ENCODE results near the gene CWF19L1.
A peak's percentile ranks its signal among the peaks of the same experiment; 100 is the strongest.
"Not testable (repeated sequence)": the region's sequence is repeated elsewhere in the genome, so short reads cannot be mapped to it uniquely, and the experiment has no call there.

CWF19L1 gene

GRCh38 chr10:100267239-100268104, at the start of gene CWF19L1:
TSS of gene CWF19L1 (minus strand) at chr10:100267638. CDS start at chr10:100267593, 45 bp downstream.
- DNase-seq (ENCODE audit: low spot score) = peak; percentile 85

GRCh38 chr10:100315615-100316014, 48.2 kb upstream of the CWF19L1 start:
- no peak for DNase-seq (ENCODE audit: low spot score)

GRCh38 chr10:100311298-100311697, 43.9 kb upstream of the CWF19L1 start:
- no peak for DNase-seq (ENCODE audit: low spot score)

DNA sequence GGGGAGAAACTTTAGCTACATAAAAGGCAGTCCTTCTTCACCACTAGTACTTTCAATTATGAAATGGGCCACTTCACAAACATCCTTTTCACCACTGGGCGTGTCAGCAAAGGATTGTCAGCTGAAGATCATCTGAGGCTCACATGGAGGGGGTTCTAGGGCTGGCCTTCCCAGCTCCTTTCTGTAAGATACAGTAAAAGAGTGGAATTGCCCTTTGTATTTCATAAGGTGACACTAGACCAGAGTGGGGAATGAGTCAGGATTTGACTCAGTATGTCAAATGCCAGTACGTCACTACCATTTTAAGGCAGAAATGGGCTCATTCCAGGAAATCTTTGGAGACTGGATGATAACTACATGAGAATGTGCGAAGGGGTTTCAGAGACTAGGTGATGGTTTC, 40.2 kb upstream of the CWF19L1 start:
- no peak for DNase-seq (ENCODE audit: low spot score)

- DNase-seq (ENCODE audit: low spot score) = no peak
Observed at GRCh38 chr10:100306861-100307260, 39.4 kb upstream of the CWF19L1 start.

DNA sequence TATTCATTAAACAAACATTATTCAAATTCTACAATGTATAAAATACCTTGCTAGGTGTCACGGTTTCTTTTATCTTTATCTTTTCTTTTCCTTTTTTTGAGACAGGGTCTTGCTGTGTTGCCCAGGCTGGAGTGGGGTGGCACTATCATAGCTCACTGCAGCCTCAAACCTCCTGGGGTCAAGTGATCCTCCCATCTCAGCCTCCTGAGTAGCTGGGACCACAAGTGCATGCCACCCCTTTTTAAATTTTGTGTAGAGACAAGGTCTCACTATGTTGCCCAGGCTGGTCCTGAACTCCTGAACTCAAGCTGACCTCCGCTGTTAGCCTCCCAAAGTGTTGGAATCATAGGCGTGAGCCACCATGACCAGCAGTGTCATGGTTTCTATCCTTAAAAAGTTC, 37.0 kb upstream of the CWF19L1 start:
- no peak for DNase-seq (ENCODE audit: low spot score)

- DNase-seq (ENCODE audit: low spot score) = peak; percentile 13
Observed at GRCh38 chr10:100303724-100304319, 36.4 kb upstream of the CWF19L1 start.

GRCh38 chr10:100301123-100301522, 33.7 kb upstream of the CWF19L1 start:
- DNase-seq (ENCODE audit: low spot score) = not testable (repeated sequence)

DNA sequence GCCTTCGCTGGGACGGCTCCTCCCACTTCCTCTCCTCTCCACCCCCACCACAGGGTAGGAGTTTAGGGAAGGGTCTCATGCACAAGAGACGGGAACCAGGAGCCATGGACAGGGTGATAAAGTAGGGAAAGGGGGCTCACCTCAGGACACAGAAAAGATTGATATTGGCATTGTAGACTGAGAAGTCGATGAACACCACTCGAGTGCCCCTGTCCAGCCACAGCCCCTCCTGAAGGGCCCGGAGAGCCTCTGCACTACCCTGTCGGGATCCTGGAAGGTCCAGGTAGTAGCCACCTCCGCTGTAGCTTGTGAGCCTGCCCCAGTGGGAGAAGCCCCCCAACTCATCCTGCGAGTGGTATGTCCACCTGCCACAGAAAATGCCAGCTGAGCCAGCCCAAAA, 29.8 kb upstream of the CWF19L1 start:
- no peak for DNase-seq (ENCODE audit: low spot score)

- DNase-seq (ENCODE audit: low spot score) = no peak
Observed at GRCh38 chr10:100293066-100293465, 25.6 kb upstream of the CWF19L1 start.

DNA sequence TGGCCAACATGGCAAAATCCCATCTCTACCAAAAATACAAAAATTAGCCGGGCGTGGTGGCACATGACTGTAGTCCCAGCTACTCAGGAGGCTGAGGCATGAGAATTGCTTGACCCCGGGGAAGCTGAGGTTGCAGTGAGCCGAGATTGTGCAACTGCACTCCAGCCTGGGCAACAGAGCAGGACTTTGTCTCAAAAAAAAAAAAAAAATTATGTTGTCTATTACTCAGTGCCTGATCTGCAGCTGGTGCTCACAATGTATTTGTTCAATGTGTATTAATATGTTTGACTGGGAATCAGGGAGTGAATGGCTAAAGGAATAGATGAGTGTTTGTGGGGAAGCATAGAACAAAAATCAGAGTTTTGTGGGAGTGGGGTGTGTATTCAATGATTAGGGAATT, 24.9 kb upstream of the CWF19L1 start:
- DNase-seq (ENCODE audit: low spot score) = not testable (repeated sequence)

DNA sequence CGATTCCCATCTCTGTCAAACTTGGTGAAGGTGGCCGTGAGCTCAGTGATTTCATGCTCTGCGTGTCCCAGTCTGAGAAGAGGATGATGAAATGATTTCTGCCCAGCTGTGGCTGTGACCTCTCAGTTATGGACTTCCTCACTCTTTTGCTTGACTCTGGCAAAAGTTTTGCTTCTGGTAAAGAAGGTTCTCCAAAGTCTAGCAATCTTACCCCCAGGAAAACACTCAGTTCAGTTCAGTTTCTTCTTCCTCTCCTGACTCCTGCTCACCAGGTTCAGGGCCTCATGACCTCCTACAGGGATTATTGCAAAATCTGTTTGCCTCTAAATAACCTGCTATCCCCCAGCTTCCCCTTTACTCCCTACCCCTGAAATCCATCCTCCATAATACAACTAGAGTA, 23.9 kb upstream of the CWF19L1 start:
- DNase-seq (ENCODE audit: low spot score) = no peak

- no peak for DNase-seq (ENCODE audit: low spot score)
Observed at GRCh38 chr10:100289641-100290040, 22.2 kb upstream of the CWF19L1 start.

DNA sequence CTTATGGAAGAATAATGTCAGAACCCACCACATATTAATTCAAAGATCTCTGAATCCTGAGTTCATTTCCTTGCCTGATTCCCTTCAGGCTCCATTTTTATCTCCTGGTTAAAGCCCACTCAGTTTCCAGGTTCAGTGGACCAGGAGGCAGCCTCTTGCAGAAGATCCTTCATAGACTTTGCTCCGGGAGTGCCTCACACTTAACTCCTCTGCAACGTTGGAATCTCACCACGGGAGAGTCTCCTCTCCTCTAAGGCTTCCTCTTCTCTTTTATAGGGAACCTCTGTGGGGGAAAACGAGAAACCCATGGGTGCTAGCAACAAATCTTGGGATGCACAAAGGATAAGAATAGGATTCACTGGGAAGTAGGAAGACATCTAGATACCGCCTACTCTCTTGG, 20.8 kb upstream of the CWF19L1 start:
- no peak for DNase-seq (ENCODE audit: low spot score)

- no peak for DNase-seq (ENCODE audit: low spot score)
Observed at GRCh38 chr10:100287756-100288155, 20.3 kb upstream of the CWF19L1 start.

- DNase-seq (ENCODE audit: low spot score) = peak; percentile 89
Observed at GRCh38 chr10:100286051-100287033, 18.9 kb upstream of the CWF19L1 start, which contains the start of gene BLOC1S2. TSS of gene BLOC1S2 (minus strand) at chr10:100286680. CDS start at chr10:100286659, 21 bp downstream.

GRCh38 chr10:100285326-100285725, 17.9 kb upstream of the CWF19L1 start:
- not testable (repeated sequence) for DNase-seq (ENCODE audit: low spot score)

DNA sequence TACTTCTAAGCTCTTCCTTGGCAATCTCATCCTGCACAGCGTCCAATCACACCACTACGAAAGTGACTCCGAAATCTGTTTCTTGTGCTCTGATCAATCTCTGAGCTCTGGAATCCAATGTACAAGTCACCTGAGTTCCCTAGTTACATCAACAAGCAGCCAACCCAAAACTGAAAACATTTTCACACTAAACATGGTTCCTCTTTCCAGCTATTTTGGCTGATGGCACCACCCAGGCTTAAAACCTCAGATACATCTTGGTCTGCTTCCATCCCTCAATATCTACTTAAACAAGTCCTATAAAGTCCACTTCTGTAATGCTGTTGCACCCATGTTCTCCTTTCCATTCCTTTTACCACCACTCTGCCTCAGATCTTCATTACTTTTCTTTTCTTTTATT, 15.5 kb upstream of the CWF19L1 start:
- DNase-seq (ENCODE audit: low spot score) = no peak

DNA sequence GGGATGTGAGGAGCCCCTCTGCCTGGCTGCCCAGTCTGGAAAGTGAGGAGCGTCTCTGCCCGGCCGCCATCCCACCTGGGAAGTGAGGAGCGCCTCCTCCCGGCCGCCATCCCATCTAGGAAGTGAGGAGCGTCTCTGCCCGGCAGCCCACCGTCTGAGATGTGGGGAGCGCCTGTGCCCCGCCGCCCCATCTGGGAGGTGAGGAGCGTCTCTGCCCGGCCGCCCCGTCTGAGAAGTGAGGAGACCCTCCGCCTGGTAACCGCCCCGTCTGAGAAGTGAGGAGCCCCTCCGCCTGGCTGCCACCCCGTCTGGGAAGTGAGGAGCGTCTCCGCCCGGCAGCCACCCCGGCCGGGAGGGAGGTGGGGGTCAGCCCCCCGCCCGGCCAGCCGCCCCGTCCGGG, 9.5 kb upstream of the CWF19L1 start:
- not testable (repeated sequence) for DNase-seq (ENCODE audit: low spot score)

GRCh38 chr10:100265821-100266485, 1.5 kb downstream of the CWF19L1 start:
- DNase-seq (ENCODE audit: low spot score) = no peak

DNA sequence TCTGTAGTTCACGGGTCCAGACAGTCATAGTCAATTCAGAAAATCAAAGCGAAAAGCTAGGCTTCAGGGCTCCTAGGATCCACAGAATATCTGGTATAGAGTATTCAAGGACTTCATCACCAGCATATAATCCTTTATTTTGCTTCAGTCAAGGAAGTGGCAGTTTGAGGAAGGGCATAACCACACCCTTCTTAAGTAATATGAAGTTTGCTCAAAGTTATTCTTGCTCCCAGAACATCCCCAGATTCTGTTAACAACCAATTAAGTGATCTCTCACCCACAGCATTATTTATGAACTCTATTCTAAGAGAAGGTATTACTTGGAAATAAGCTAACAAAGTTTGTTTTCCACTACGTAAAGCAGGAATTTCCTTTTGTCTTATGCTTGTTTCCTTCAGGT, 13.2 kb downstream of the CWF19L1 start:
- DNase-seq (ENCODE audit: low spot score) = no peak

- DNase-seq (ENCODE audit: low spot score) = no peak
Observed at GRCh38 chr10:100253041-100253440, 14.4 kb downstream of the CWF19L1 start.
